Astrocyte of the spinal cord (primary cell): ENCODE measurements around the gene DYNC1I1.

Source experiments
- DNase-seq: peaks from one replicate; pipeline ENCODE4 v3.0.0; 2011; ENCODE audit warnings: low read depth, low spot score
- H3K4me3 ChIP-seq: 2 replicates; pipeline ENCODE4 v1.5.1; 2011; ENCODE audit warnings: low read depth, mild to moderate bottlenecking, low read length, moderate library complexity
- in situ Hi-C: cut with HindIII; loops from 2 replicates; pipeline ENCODE4 v1.10.0; 2017; ENCODE audit warnings: low sequenced_read_pairs
- TF ChIP-seq, protein P1 (sequence below): IDR thresholded peaks from 2 replicates; pipeline ENCODE4 v1.5.1; 2012; ENCODE audit warnings: low read depth, mild to moderate bottlenecking, low read length, inconsistent platforms

DYNC1I1 gene

DNA sequence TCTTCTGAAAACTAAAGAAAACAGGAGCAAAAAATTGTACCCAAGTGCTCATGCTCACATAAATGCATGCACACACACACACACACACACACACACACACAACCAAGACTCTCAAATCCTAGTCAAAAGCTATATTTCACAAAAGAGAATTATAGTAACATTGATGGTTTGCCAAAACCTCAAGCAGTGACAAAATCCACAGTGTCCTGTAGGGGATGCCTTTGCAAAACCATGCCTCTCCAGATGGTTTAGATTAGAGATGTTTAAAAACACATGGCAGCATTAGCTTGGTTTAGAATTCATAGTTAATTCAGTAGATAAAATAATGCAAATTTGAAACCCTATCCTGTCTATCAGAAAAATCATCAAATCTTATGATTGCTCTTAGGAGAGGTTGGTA lies 232.2 kb downstream of the DYNC1I1 start:
- TF ChIP-seq, protein P1, sequence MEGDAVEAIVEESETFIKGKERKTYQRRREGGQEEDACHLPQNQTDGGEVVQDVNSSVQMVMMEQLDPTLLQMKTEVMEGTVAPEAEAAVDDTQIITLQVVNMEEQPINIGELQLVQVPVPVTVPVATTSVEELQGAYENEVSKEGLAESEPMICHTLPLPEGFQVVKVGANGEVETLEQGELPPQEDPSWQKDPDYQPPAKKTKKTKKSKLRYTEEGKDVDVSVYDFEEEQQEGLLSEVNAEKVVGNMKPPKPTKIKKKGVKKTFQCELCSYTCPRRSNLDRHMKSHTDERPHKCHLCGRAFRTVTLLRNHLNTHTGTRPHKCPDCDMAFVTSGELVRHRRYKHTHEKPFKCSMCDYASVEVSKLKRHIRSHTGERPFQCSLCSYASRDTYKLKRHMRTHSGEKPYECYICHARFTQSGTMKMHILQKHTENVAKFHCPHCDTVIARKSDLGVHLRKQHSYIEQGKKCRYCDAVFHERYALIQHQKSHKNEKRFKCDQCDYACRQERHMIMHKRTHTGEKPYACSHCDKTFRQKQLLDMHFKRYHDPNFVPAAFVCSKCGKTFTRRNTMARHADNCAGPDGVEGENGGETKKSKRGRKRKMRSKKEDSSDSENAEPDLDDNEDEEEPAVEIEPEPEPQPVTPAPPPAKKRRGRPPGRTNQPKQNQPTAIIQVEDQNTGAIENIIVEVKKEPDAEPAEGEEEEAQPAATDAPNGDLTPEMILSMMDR = peak; percentile 7
- no peak overlapping the region for H3K4me3 ChIP-seq
- DNase-seq = peak; percentile 6
- in situ Hi-C loops = no loop called here

- TF ChIP-seq, protein P1 = no peak
Observed at GRCh38 chr7:96005271-96005670, 232.9 kb downstream of the DYNC1I1 start.

GRCh38 chr7:96009148-96009547 lies 236.8 kb downstream of the DYNC1I1 start:
- TF ChIP-seq, protein P1 = no peak
- in situ Hi-C loops = no loop called here
- no peak for DNase-seq
- no peak overlapping the region for H3K4me3 ChIP-seq

More at GRCh38 chr7:96005271-96005670, 232.9 kb downstream of the DYNC1I1 start:
- no peak overlapping the region for H3K4me3 ChIP-seq
- in situ Hi-C loops = no loop called here
- DNase-seq = no peak

DNA sequence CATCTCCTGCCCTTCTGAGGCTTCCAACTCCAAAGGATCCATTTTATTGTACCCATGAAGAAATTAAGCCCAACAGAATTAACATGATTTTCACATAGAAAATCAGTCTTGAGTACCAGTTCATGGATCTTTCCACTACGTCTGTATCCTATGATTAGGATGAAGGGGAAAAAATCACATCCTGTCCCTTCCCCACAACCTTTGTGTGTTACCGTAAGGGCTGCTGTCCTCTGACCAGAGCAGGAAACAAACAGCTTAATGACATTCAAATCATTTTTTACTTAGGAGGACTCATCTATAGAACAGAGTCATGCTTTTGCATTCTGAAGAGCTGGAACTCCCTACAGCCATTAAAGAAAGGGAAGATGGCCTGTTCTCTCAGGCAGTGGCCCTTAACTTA lies 241.5 kb downstream of the DYNC1I1 start:
- in situ Hi-C loops = no loop called here
- TF ChIP-seq, protein P1 = no peak
- no peak for DNase-seq
- no peak overlapping the region for H3K4me3 ChIP-seq

DNA sequence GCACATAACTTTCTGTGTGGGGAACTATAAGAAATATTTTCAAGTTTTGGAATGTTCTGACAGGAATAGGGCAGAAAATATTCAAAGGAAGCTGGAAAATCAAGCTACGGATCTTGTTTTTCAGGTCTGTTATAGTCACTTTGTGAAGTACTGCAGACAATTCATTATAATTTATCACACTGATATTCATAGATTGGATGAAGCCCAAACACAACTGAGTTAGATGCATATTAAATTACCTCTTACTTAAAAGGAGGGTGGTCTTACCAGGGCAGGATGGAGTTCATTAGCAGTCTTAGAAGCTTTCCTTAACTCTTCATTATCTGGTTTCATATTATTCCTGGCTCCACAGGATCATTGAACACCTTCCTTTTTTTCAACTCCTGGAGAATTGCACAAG lies 242.3 kb downstream of the DYNC1I1 start:
- no peak for DNase-seq
- TF ChIP-seq, protein P1 = no peak
- in situ Hi-C loops = no loop called here
- H3K4me3 ChIP-seq = no peak overlapping the region

DNA sequence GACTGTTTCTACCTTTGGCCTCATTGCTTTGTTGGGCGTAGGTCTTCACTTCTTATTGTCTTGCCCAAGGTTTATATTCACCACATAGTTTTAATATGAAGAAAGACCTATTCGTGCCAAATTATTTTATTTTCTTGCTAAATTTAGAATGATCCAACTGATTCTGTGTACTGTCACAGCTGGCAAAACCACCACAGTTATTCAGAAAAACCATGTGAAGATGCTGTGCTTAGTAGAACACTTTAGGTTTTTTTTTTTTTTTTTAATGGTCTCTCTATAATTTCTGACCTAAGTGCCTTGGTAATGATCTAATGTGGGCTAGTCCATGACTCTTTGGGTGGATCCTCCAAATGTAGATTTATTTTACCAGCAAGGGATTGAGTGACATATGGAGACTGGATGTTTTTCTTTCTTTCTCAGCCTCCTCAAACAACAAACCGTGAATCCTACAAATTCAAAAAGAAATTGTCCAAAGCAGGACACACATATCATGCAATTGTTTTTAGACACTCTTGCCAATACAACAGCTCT lies 243.8 kb downstream of the DYNC1I1 start:
- TF ChIP-seq, protein P1 = no peak
- DNase-seq = no peak
- in situ Hi-C loops = no loop called here
- no peak overlapping the region for H3K4me3 ChIP-seq

DNA sequence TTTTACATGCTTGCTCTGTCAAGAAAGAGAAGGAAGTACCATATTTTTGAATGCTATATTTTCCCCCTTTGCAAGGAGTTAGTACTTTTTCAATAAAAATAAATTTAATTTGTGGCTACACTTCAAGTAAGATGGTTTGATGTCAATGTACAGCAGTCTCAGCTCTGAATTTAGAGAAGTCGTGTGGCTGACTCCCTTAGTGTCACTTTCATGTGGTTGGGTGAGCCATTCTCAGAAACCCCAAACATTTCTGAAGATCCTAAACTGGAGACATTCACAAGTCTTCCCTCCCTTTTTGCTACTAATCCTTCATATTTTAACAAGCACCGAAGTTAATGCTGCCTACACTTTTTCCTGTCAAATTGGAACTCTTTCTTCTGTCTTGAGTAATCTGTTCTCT lies 244.4 kb downstream of the DYNC1I1 start:
- in situ Hi-C loops = no loop called here
- no peak for DNase-seq
- TF ChIP-seq, protein P1 = no peak
- no peak overlapping the region for H3K4me3 ChIP-seq
